NB4 (cell line): ENCODE data around the gene NELFCD.
"Not testable (repeated sequence)": the region's sequence is repeated elsewhere in the genome, so short reads cannot be mapped to it uniquely, and the experiment has no call there.

ENCODE experiments used
- DNase-seq: peaks from one replicate; pipeline ENCODE4 v3.0.0; 2010; ENCODE audit warnings: low read depth
- H3K4me3 ChIP-seq: one replicate; pipeline ENCODE4 v1.5.1; 2011; ENCODE audit warnings: mild to moderate bottlenecking, low read depth, low read length, moderate library complexity
- CTCF ChIP-seq: IDR thresholded peaks from one replicate; pipeline ENCODE4 v1.5.1; 2012; ENCODE audit warnings: low read depth, low read length
- MYC ChIP-seq: IDR thresholded peaks from 2 replicates; pipeline ENCODE4 v1.6.1; 2011; ENCODE audit warnings: low read depth, low read length
- POLR2A ChIP-seq: IDR thresholded peaks from 2 replicates; pipeline ENCODE4 v1.6.1; 2011; ENCODE audit warnings: mild to moderate bottlenecking; ENCODE audit not compliant: insufficient read length; ENCODE audit errors: extremely low read depth
- TF ChIP-seq, protein P1 (sequence below): IDR thresholded peaks from 2 replicates; pipeline ENCODE4 v1.6.1; 2011; ENCODE audit warnings: low read depth, low read length

The NELFCD gene

GRCh38 chr20:58963060-58963584 is 17.9 kb upstream of the NELFCD start:
- DNase-seq = no peak
- TF ChIP-seq, protein P1, sequence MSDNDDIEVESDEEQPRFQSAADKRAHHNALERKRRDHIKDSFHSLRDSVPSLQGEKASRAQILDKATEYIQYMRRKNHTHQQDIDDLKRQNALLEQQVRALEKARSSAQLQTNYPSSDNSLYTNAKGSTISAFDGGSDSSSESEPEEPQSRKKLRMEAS = no peak
- no peak for TF ChIP-seq MYC
- H3K4me3 ChIP-seq = no peak overlapping the region

- not testable (repeated sequence) for H3K4me3 ChIP-seq, DNase-seq
Observed at GRCh38 chr20:58963922-58964321, 17.1 kb upstream of the NELFCD start.

- no peak for DNase-seq
- no peak for TF ChIP-seq MYC
- TF ChIP-seq, protein P1 = no peak
- no peak overlapping the region for H3K4me3 ChIP-seq
Observed at GRCh38 chr20:58965270-58966064, 15.6 kb upstream of the NELFCD start.

- TF ChIP-seq CTCF = no peak
- no peak for TF ChIP-seq MYC
- TF ChIP-seq POLR2A = no peak
- TF ChIP-seq, protein P1 = no peak
- no peak overlapping the region for H3K4me3 ChIP-seq
- DNase-seq = no peak
Observed at GRCh38 chr20:58967652-58968429, 13.2 kb upstream of the NELFCD start.

DNA sequence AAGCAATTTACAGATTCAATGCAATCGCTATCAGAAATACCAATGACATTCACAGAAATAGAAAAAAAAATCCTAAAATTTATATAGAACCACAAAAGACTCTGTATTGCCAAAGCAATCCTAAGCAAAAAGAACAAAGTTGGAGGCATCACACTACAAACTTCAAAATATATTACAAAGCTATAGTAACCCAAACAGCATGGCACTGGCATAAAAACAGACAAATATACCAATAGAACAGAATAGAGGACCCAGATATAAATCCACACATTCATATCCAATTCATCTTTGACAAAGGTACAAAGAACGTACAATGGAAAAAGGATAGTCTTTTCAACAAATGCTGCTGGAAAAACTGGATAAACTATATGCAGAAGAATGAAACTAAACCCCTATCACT is 11.6 kb upstream of the NELFCD start:
- DNase-seq = no peak
- no peak overlapping the region for H3K4me3 ChIP-seq
- TF ChIP-seq MYC = no peak
- TF ChIP-seq, protein P1 = no peak
- TF ChIP-seq POLR2A = no peak
- TF ChIP-seq CTCF = no peak

DNA sequence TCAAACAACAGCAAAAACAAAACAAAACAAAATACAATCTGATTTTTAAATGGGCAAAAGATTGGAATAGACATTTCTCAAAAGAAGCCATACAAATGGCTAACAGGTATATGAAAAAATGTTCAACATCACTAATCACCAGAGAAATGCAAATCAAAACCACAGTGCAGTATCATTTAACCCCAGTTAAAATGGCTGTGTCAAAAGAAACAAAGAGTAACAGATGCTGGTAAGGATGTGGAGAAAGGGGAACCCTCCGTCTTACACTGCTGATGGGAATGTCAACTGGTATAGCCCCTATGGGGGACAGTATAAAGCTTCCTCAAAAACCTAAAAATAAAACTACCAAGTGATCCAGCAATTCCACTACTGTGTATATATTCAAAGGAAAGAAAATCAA is 10.9 kb upstream of the NELFCD start:
- TF ChIP-seq POLR2A (no peak), CTCF (no peak), MYC (no peak)
- TF ChIP-seq, protein P1 = no peak
- no peak overlapping the region for H3K4me3 ChIP-seq
- DNase-seq = no peak

DNA sequence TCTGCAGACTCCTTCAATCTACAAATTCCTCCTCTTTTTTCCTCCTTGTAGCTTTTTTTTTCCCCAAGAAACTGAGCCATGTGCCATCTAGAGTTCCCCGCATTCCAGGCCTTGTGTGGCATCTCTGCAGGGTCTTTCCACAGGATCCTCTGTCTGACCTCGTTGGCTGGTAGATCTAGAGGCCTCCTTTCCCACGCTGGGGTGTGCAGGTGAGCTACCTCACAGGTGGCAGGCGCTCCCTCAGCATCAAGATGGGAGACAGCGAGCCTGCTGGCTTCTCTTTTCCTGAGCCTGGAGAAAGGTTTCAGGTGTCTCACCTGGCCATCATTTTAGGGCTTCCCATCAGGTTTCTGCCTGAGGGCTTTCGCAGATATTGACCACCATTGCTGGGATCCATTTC is 9.6 kb upstream of the NELFCD start:
- DNase-seq = no peak
- H3K4me3 ChIP-seq = no peak overlapping the region

More for the DNA sequence above, 9.6 kb upstream of the NELFCD start:
- TF ChIP-seq MYC (no peak), CTCF (no peak), POLR2A (no peak)
- TF ChIP-seq, protein P1 = no peak
